ENCODE results near the gene EMCN.
"Not testable (repeated sequence)": the region's sequence is repeated elsewhere in the genome, so short reads cannot be mapped to it uniquely, and the experiment has no call there.

The EMCN gene

DNA sequence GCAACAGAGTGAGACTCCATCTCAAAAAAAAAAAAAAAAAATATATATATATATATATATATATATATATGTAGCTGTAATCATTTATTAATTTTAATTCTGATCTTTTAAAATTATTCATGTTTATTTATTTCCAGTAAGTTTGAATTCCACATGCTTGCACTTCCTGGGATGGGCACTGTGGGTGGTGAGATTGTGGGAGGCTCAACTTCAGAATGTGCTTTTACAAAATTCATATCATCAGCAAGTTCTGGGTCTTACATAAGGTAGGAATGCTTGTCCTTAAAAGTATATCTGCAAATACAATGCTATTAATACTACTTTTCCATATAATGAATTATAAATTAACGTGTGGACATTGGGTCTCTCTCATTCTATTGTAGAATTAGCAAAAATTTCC, 156.5 kb downstream of the EMCN start:
- Mint-ChIP-seq H3K27me3 (no peaks in the 10 kb centered on the region), H3K27ac (ENCODE audit: low read depth) (no peak overlapping the region), H3K36me3 (ENCODE audit: insufficient read depth) (no peaks in the 10 kb centered on the region), H3K4me3 (no peak overlapping the region), H3K9me3 (no peaks in the 10 kb centered on the region), H3K4me1 (no peaks in the 10 kb centered on the region)
- ATAC-seq (replicated peaks; ENCODE audit: extremely low read depth, poor library complexity, severe bottlenecking) = no peak
- DNase-seq (ENCODE audit: low spot score in 2 of 2) = no peak

DNA sequence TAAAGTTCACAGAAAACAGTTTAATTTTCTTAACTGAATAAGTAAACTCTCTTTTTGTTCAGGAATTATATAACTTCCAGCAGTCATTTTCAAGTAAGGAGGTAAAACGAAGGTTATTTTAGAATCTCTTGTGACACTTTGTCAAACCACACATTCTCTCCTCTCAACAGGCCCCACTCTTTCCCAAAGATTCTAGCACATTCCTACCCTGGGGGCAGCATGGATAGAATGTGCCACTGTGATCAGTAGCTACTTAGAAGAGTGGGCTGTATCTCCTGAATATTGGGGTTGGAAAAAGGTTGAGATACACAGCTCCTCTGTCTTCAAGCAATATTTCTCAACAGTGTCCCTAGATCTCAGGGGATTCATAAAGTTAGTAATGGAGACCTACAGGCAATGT, 157.6 kb downstream of the EMCN start:
- no peaks in the 10 kb centered on the region for H3K27me3 Mint-ChIP-seq
- no peak overlapping the region for H3K4me3 Mint-ChIP-seq
- H3K36me3 Mint-ChIP-seq (ENCODE audit: insufficient read depth) = no peaks in the 10 kb centered on the region
- no peak for DNase-seq (ENCODE audit: low spot score in 2 of 2)
- H3K9me3 Mint-ChIP-seq = no peaks in the 10 kb centered on the region
- ATAC-seq (replicated peaks; ENCODE audit: extremely low read depth, poor library complexity, severe bottlenecking) = no peak
- no peak overlapping the region for H3K27ac Mint-ChIP-seq (ENCODE audit: low read depth)
- H3K4me1 Mint-ChIP-seq = no peaks in the 10 kb centered on the region

DNA sequence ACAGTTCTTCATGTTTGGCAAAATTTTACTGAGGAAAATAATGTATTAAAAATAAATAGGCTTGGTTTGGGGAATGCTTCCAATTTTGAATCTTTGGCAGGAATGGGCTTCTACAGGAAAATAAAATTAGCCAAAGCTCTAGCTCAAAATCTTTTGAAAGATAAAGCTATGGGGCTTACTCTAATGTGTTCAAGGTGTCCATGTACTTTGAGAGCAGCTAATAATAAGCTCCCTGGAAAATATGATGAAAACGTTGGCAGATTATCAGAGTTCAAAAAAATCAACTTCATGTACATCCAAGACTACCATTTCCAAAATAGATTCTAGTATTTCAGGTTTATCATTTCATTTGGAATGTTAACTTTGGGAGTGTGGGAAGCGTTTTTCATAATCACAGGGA, 158.4 kb downstream of the EMCN start:
- Mint-ChIP-seq H3K36me3 (ENCODE audit: insufficient read depth) (no peaks in the 10 kb centered on the region), H3K4me3 (no peak overlapping the region), H3K9me3 (no peaks in the 10 kb centered on the region), H3K27me3 (no peaks in the 10 kb centered on the region), H3K4me1 (no peaks in the 10 kb centered on the region), H3K27ac (ENCODE audit: low read depth) (no peak overlapping the region)
- no peak for ATAC-seq (replicated peaks; ENCODE audit: extremely low read depth, poor library complexity, severe bottlenecking)
- no peak for DNase-seq (ENCODE audit: low spot score in 2 of 2)

DNA sequence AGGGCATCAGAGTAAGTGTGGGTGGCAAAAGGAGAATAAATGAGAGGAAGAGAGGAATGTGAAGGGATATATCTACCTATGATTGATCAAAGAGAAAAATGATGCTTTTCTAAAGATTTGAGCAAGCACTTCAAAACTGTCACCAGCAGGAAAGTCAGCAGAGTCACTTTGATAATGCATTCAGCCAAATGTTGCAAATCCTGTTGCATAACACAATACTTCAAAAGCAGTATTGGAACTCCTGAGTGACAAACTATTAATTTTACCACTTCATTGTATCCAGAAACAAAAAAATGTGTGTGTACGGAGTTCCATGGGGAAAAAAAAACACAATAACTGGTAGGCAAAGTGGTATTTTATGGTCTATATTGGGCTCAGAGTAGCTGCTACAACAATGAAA, 160.3 kb downstream of the EMCN start:
- no peak overlapping the region for H3K27ac Mint-ChIP-seq (ENCODE audit: low read depth)
- H3K4me1 Mint-ChIP-seq = no peaks in the 10 kb centered on the region
- ATAC-seq (replicated peaks; ENCODE audit: extremely low read depth, poor library complexity, severe bottlenecking) (no peak), DNase-seq (ENCODE audit: low spot score in 2 of 2) (no peak)
- H3K4me3 Mint-ChIP-seq = no peak overlapping the region
- no peaks in the 10 kb centered on the region for H3K36me3 Mint-ChIP-seq (ENCODE audit: insufficient read depth)
- H3K27me3 Mint-ChIP-seq = no peaks in the 10 kb centered on the region
- peaks cover 2% of the 10 kb centered on the region for H3K9me3 Mint-ChIP-seq

DNA sequence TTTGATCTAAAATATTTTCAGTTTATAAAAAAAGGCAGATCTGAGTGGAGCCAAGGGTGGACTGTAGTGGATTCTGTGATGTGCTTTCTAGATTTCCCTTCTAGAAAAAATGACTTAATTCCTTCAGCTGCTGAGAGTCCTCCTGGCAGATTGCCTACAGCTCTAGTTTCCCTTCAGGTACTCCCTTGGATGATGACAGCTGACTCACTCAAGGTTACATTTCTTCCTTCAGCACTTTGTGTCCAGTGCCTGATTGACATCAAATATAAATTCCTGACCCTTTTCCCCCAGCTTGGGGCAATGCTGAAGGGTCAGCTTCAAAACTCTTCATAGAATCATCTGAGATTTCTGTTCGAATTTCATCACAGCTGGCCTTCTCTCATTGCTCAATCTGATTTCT, 161.7 kb downstream of the EMCN start:
- ATAC-seq (replicated peaks; ENCODE audit: extremely low read depth, poor library complexity, severe bottlenecking) = no peak
- H3K27me3 Mint-ChIP-seq = no peaks in the 10 kb centered on the region

DNA sequence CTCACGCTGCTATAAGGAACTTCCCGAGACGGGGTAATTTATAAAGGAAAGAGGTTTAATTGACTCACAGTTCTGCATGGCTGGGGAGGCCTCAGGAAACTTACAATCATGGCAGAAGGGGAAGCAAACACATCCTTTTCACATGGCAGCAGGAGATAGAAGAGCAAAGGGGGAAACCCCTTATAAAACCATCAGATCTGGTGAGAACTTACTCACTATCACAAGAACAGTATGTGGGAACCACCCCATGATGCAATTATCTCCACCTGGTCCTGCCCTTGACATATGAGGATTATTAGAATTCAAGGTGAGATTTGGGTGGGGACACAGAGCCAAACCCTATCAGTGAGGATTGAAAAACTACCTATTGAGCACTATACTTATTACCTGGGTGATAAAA, 165.5 kb downstream of the EMCN start:
- DNase-seq (ENCODE audit: low spot score in 2 of 2); H3K27me3 Mint-ChIP-seq: not testable (repeated sequence)

More for the DNA sequence above, 161.7 kb downstream of the EMCN start:
- H3K4me1 Mint-ChIP-seq = no peaks in the 10 kb centered on the region
- H3K36me3 Mint-ChIP-seq (ENCODE audit: insufficient read depth) = no peaks in the 10 kb centered on the region
- H3K9me3 Mint-ChIP-seq = peaks cover 8% of the 10 kb centered on the region
- H3K27ac Mint-ChIP-seq (ENCODE audit: low read depth) = no peak overlapping the region
- DNase-seq (ENCODE audit: low spot score in 2 of 2) = no peak
- no peak overlapping the region for H3K4me3 Mint-ChIP-seq

DNA sequence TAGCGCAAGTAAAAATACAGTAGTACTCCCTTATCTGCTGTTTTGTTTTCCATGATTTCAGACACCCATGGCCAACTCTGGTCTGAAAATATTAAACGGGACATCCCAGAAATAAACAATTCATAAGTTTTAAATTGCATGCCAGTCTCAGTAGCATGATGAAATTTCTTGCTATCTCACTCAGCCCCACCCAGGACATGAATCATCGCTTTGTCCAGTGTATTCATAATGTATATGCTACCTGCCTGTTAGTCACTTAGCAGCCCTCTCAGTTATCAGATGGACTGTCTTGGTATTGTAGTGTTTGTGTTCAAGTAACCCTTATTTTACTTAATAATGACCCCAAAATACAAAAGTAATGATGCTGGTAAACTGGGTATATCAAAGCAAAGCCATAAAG, 169.3 kb downstream of the EMCN start:
- no peak overlapping the region for H3K27ac Mint-ChIP-seq (ENCODE audit: low read depth)
- ATAC-seq (replicated peaks; ENCODE audit: extremely low read depth, poor library complexity, severe bottlenecking) (no peak), DNase-seq (ENCODE audit: low spot score in 2 of 2) (no peak)
- peaks cover 6% of the 10 kb centered on the region for H3K27me3 Mint-ChIP-seq
- H3K4me1 Mint-ChIP-seq = no peaks in the 10 kb centered on the region
- H3K9me3 Mint-ChIP-seq = peaks cover 8% of the 10 kb centered on the region
- no peaks in the 10 kb centered on the region for H3K36me3 Mint-ChIP-seq (ENCODE audit: insufficient read depth)
- H3K4me3 Mint-ChIP-seq = no peak overlapping the region

More for the DNA sequence above, 165.5 kb downstream of the EMCN start:
- H3K4me1 Mint-ChIP-seq; H3K27ac Mint-ChIP-seq (ENCODE audit: low read depth); H3K4me3 Mint-ChIP-seq; H3K36me3 Mint-ChIP-seq (ENCODE audit: insufficient read depth); H3K9me3 Mint-ChIP-seq; ATAC-seq (replicated peaks; ENCODE audit: extremely low read depth, poor library complexity, severe bottlenecking): not testable (repeated sequence)

DNA sequence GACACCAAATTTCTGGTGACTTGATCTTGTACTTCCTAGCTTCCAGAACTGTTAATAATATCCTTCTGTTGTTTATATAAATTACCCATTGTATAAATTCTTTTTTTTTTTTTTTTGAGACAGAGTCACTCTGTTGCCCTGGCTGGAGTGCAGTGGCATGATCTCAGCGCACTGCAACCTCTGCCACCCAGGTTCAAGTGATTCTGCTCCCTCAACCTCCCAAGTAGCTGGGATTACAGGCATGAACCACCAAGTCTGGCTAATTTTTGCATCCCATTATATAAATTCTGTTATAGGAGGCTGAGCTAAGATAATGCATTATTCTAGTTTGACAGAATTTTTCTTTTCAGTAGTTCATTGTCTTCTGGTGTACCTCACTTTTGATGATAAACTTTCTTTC, 170.6 kb downstream of the EMCN start:
- DNase-seq (ENCODE audit: low spot score in 2 of 2) (no peak), ATAC-seq (replicated peaks; ENCODE audit: extremely low read depth, poor library complexity, severe bottlenecking) (no peak)
- H3K27ac Mint-ChIP-seq (ENCODE audit: low read depth) = no peak overlapping the region
- no peaks in the 10 kb centered on the region for H3K36me3 Mint-ChIP-seq (ENCODE audit: insufficient read depth)
- H3K9me3 Mint-ChIP-seq = peaks cover 4% of the 10 kb centered on the region
- no peak overlapping the region for H3K4me3 Mint-ChIP-seq
- H3K4me1 Mint-ChIP-seq = no peaks in the 10 kb centered on the region
- H3K27me3 Mint-ChIP-seq = peaks cover 6% of the 10 kb centered on the region

DNA sequence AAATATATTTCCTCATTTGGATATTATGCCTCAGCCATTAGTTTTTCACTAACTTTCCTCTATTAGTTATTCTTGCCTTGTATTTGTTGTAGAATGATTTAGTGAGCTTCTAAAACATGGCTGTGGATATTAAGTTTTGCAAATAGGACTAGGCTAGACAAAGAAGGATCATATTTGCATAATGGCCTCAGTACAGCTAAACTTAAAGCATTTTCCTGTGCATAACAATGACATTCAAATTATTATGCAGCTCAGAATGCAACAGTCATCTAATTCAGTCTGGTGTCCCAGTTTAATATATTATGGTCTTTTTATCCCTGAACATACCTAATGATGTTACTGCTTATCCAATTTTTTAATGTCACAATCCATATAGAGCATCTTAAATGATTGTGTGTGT, 172.2 kb downstream of the EMCN start:
- DNase-seq (ENCODE audit: low spot score in 2 of 2) (no peak), ATAC-seq (replicated peaks; ENCODE audit: extremely low read depth, poor library complexity, severe bottlenecking) (no peak)
- H3K9me3 Mint-ChIP-seq = no peaks in the 10 kb centered on the region
- H3K4me3 Mint-ChIP-seq = no peak overlapping the region
- peaks cover 6% of the 10 kb centered on the region for H3K27me3 Mint-ChIP-seq
- no peaks in the 10 kb centered on the region for H3K36me3 Mint-ChIP-seq (ENCODE audit: insufficient read depth)
- H3K27ac Mint-ChIP-seq (ENCODE audit: low read depth) = no peak overlapping the region
- H3K4me1 Mint-ChIP-seq = no peaks in the 10 kb centered on the region
